A673 (cell line): ENCODE measurements around the gene METTL14. TPM values are rescaled to one million over a fixed set of nuclear protein-coding genes. Genes with fewer than 3 reads are reported as not detected.
A peak's percentile ranks its signal among the peaks of the same experiment; 100 is the strongest.
"Not testable (repeated sequence)": the region's sequence is repeated elsewhere in the genome, so short reads cannot be mapped to it uniquely, and the experiment has no call there.

ENCODE experiments used
- Bru-seq: library from RNA; stranded (reverse); fragments of 400-500 nt; gene quantifications from one replicate; lab custom pipeline; 2021; lab: Mats Ljungman, UMichigan
- BruChase-seq, 2 experiments: library from RNA; stranded (reverse); fragments of 400-500 nt; gene quantifications; one replicate each; lab custom pipeline; 2021; lab: Mats Ljungman, UMichigan
- BruUV-seq: library from RNA; stranded (reverse); fragments of 400-500 nt; replicated peaks from 2 replicates; lab custom pipeline; 2021; lab: Mats Ljungman, UMichigan
- CTCF ChIA-PET: fragments of 300-600 bp; sonication (Branson Sonifier 250); formaldehyde crosslinking; loops from one replicate; lab custom pipeline; 2022; ENCODE audit warnings: antibody characterized with exemption; lab: Charles Lee
- POLR2A ChIA-PET: fragments of 300-600 bp; sonication (Branson Sonifier 250); formaldehyde crosslinking; loops from one replicate; lab custom pipeline; 2022; ENCODE audit warnings: antibody characterized with exemption; ENCODE audit not compliant: low non-redundant PET; lab: Charles Lee
- DNase-seq: peaks from one replicate; pipeline ENCODE4 v3.0.0-alpha.2; 2015; ENCODE audit warnings: low spot score
- H3K27ac ChIP-seq: fragments of 200-600 bp; sonication (generic); 2 replicates; pipeline ENCODE4 v1.5.1; 2016; ENCODE audit warnings: mixed run types, low read depth, mild to moderate bottlenecking, mixed read lengths, antibody characterized with exemption, low read length; ENCODE audit not compliant: poor library complexity, severe bottlenecking
- H3K27me3 ChIP-seq: fragments of 200-600 bp; sonication (generic); replicated peaks from 2 replicates; pipeline ENCODE4 v1.6.1; 2017; ENCODE audit warnings: mixed run types, low read depth, mild to moderate bottlenecking, mixed read lengths, antibody characterized with exemption, low read length; ENCODE audit not compliant: insufficient read depth, poor library complexity
- H3K36me3 ChIP-seq: fragments of 200-600 bp; sonication (generic); 2 replicates; pipeline ENCODE4 v1.6.1; 2016; ENCODE audit warnings: mixed run types, mild to moderate bottlenecking, mixed read lengths, antibody characterized with exemption, low read length; ENCODE audit not compliant: insufficient read depth, poor library complexity, severe bottlenecking
- H3K4me1 ChIP-seq: fragments of 200-600 bp; sonication (generic); 2 replicates; pipeline ENCODE4 v1.6.1; 2017; ENCODE audit warnings: mixed run types, mild to moderate bottlenecking, mixed read lengths, antibody characterized with exemption, low read length; ENCODE audit not compliant: insufficient read depth, poor library complexity, severe bottlenecking
- H3K4me3 ChIP-seq: fragments of 200-600 bp; sonication (generic); 2 replicates; pipeline ENCODE4 v1.5.1; 2016; ENCODE audit warnings: low read depth, mixed run types, mild to moderate bottlenecking, mixed read lengths, low read length; ENCODE audit not compliant: poor library complexity, severe bottlenecking
- H3K9me3 ChIP-seq: fragments of 200-600 bp; sonication (generic); 2 replicates; pipeline ENCODE4 v1.6.1; 2016; ENCODE audit warnings: mixed run types, low read depth, mild to moderate bottlenecking, mixed read lengths, antibody characterized with exemption, low read length; ENCODE audit not compliant: poor library complexity, severe bottlenecking
- EZH2 ChIP-seq: fragments of 200-600 bp; sonication (generic); IDR thresholded peaks from 2 replicates; pipeline ENCODE4 v1.6.1; 2017; ENCODE audit warnings: borderline replicate concordance, low read depth, mild to moderate bottlenecking, mixed read lengths, antibody characterized with exemption, low read length; ENCODE audit not compliant: poor library complexity, severe bottlenecking
- intact Hi-C: fragments of 100-400 bp; cut with micrococcal nuclease; formaldehyde crosslinking; loops from one replicate; pipeline ENCODE4 v1.10.0; 2022; ENCODE audit not compliant: unreplicated experiment
- long read RNA-seq: library from polyadenylated mRNA; stranded (forward); transcript quantifications from one replicate; pipeline ENCODE4 v2.0.0, GENCODE V29; 2022
- total RNA-seq: library from RNA; stranded (reverse); gene quantifications from 2 replicates; pipeline ENCODE4 v1.2.3, GENCODE V29; 2021
- TF ChIP-seq, protein P1 (sequence below): fragments of 300-800, 200-600 bp; sonication (generic); conservative IDR thresholded peaks from 2 replicates; pipeline ENCODE4 v1.5.1; 2017; ENCODE audit warnings: low read depth, mild to moderate bottlenecking, antibody characterized with exemption, low read length, moderate library complexity, mixed read lengths

Gene METTL14
- 51.6 and 57.6 TPM in 2 replicates for total RNA-seq
- Bru-seq, nascent RNA: percentile 88 among the genes with signal in this experiment
- BruChase-seq, experiment 1, labeled RNA remaining after a 2-hour chase: percentile 93 among the genes with signal in this experiment
- BruChase-seq, experiment 2, labeled RNA remaining after a 6-hour chase: percentile 79 among the genes with signal in this experiment
- long read RNA-seq, full-length matches to known transcripts: 24 of 31 reads
- long read RNA-seq, partial matches to known transcripts: 5 of 31 reads
- long read RNA-seq, other reads (novel, unspliced or antisense): 2 of 31 reads

DNA sequence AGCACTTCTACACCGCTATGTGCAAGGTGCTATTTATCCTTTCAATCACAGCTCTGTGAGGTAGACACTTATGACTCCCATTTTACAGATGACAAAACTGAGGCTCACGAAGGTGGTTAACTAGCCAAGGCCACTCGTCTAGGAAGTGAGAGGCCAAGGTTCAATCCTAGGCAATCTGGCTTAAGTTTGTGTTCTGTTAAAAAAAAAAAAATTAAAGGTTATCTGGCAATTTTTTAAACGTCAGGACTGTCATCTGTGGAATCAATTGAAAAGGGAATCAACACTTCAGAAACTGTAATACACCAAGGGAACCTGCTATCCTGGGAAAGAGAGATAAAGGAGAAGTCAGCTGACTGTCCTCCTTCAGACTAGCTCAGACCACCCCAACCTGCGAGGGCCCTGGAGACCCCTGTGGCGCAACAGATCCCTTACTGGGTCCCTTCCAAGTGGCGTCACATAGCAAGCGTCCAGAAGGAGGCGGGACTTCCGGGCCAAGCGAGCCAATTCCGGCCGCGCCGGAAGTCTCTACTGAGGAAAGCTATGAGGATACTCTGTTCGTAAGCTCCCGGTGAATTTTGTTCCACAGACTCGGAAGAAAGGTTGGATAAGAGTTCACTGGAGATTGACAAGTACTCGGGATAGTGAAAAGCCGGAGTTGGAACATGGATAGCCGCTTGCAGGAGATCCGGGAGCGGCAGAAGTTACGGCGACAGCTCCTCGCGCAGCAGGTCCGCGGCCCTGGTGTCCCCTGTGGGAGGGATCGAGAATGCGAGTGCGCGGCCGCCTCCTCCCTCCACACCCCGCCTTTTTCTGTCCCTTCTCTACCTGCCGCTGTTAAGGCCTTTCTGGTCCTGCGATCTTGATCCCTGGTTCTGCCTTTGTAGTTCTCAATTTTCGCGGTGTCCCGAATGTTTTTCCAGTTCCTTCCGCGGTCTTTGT, at the start of gene METTL14:
Gene METTL14 (plus strand): TSS at position 520 of the 939 bp plus-strand sequence. CDS start 143 bp downstream, at position 663.
- CTCF ChIA-PET: no interaction called here
- Histone ChIP-seq H3K27ac (peak within 1 kb of the TSS; percentile 80), H3K9me3 (no peaks in the 10 kb centered on the region), H3K27me3 (no peaks in the 10 kb centered on the region), H3K36me3 (peaks cover 24% of the 10 kb centered on the region), H3K4me3 (peak within 1 kb of the TSS; percentile 68), H3K4me1 (peaks cover 12% of the 10 kb centered on the region)
- BruUV-seq: TSS peak; percentile 86
- POLR2A ChIA-PET: no interaction called here
- peak; percentile 96 for DNase-seq
- TF ChIP-seq EZH2: no peak
- TF ChIP-seq, protein P1, sequence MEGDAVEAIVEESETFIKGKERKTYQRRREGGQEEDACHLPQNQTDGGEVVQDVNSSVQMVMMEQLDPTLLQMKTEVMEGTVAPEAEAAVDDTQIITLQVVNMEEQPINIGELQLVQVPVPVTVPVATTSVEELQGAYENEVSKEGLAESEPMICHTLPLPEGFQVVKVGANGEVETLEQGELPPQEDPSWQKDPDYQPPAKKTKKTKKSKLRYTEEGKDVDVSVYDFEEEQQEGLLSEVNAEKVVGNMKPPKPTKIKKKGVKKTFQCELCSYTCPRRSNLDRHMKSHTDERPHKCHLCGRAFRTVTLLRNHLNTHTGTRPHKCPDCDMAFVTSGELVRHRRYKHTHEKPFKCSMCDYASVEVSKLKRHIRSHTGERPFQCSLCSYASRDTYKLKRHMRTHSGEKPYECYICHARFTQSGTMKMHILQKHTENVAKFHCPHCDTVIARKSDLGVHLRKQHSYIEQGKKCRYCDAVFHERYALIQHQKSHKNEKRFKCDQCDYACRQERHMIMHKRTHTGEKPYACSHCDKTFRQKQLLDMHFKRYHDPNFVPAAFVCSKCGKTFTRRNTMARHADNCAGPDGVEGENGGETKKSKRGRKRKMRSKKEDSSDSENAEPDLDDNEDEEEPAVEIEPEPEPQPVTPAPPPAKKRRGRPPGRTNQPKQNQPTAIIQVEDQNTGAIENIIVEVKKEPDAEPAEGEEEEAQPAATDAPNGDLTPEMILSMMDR: no peak
- intact Hi-C loops: no loop called here

DNA sequence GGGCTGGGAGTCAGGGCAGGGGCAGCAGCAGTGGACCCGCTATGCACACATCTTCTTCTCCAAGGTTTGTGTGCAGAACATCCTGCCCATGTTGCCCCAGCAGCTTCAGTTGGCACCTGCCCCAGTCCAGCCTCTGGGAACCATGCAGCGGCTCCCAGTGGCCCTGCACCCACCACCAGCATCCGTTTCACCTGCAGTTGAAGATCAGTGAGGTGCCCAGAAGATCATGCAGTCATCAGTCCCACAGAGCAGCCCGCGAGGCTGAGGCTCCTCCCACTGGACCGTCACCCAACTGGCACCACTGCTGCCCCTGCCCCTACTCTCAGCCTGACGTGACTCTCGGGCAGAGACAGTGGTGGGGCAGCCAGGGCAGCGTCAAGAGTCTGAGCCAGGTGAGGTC, 49.1 kb upstream of the METTL14 start:
- DNase-seq, H3K36me3 ChIP-seq, H3K27ac ChIP-seq, BruUV-seq, H3K4me3 ChIP-seq, H3K9me3 ChIP-seq, H3K4me1 ChIP-seq, H3K27me3 ChIP-seq, POLR2A ChIA-PET, intact Hi-C loops, CTCF ChIA-PET: not testable (repeated sequence)

GRCh38 chr4:118664665-118665064, 20.5 kb upstream of the METTL14 start:
- CTCF ChIA-PET, BruUV-seq, H3K4me3 ChIP-seq, H3K27me3 ChIP-seq, H3K27ac ChIP-seq, H3K36me3 ChIP-seq, H3K9me3 ChIP-seq, POLR2A ChIA-PET, H3K4me1 ChIP-seq, DNase-seq: not testable (repeated sequence)
- TF ChIP-seq, protein P1: peak; percentile 49
- intact Hi-C loops: loop anchor here (10.0 kb wide), 1 partner anchor 300 kb away; no protein-coding TSS in a partner anchor

GRCh38 chr4:118669220-118669619, 16.0 kb upstream of the METTL14 start:
- intact Hi-C loops: loop anchor here (10.0 kb wide), 1 partner anchor 296 kb away; no protein-coding TSS in a partner anchor
- H3K27me3 ChIP-seq, H3K36me3 ChIP-seq, H3K4me1 ChIP-seq, H3K4me3 ChIP-seq, CTCF ChIA-PET, BruUV-seq, H3K27ac ChIP-seq, H3K9me3 ChIP-seq, POLR2A ChIA-PET: not testable (repeated sequence)
- peak; percentile 85 for DNase-seq

- H3K27ac ChIP-seq, H3K36me3 ChIP-seq, CTCF ChIA-PET, H3K4me1 ChIP-seq, POLR2A ChIA-PET, H3K9me3 ChIP-seq, BruUV-seq, intact Hi-C loops, H3K4me3 ChIP-seq, DNase-seq, H3K27me3 ChIP-seq: not testable (repeated sequence)
These were observed 14.2 kb upstream of the METTL14 start for GRCh38 chr4:118670968-118671367.
